Measurements from ENCODE around the gene FOSL2.
A peak's percentile ranks its signal among the peaks of the same experiment; 100 is the strongest.

FOSL2 gene

GRCh38 chr2:28449488-28450395 lies 57.1 kb downstream of the FOSL2 start:
- peak; percentile 68 to 71 (median 69) for DNase-seq (ENCODE audit: low read depth in 3 of 3)

DNA sequence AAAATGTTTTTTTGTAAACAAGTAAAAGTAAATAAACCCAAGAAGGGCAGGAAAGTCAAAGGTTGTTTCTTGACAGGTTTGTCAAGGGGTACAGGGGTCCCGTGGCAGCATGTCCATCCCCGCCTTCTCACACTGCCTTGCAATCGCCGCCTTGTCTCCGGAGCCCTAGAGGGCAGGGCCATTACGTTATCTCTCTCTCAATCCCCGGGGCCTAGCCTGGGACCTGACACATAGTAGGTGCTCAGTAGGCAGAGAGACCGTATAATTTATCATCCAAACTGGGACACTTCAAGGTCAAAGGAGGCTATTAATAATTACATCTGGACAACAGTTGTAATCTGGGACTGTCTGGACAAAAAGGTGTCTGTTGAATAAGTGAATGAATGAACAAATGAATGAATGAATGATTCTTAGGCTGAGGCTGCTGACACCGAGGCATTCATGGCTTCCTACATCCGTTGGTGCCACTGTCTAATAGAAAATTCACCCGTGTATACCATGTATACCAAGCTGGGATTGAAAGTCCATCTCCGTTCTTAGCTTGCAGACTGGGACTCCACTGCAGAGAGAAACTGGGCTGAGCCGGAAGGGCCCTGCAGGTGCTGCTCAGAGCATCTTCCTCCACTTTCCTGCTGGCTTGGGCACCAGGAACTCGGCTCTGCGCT lies 58.4 kb downstream of the FOSL2 start:
- no peak for DNase-seq (ENCODE audit: low read depth in 3 of 3)

- no peak for DNase-seq (ENCODE audit: low read depth in 3 of 3)
Observed at GRCh38 chr2:28451793-28452533, 59.3 kb downstream of the FOSL2 start.

- DNase-seq (ENCODE audit: low read depth in 3 of 3): peak; percentile 60 to 75 (median 75)
Observed at GRCh38 chr2:28452534-28453081, 60.0 kb downstream of the FOSL2 start.

DNA sequence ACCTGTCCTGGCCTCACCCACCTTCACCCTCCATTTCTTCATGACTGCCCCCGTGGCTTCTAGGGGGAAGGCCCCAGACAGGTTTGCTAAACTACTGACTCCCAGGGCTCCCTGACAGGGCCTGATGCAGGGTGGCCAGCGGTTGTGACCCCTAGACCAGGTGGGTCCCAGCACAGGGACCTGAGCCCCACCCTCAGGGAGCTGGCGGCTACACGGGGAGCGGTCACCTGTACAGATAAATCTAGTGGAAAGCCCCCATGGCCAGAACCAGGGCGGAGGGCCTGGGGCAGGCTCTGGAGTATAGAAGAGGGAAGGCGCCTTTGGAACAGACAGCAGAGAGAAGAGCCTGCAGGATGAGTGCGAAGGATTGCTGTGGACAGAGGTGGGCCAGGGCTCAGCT lies 60.7 kb downstream of the FOSL2 start:
- no peak for DNase-seq (ENCODE audit: low read depth in 3 of 3)

DNA sequence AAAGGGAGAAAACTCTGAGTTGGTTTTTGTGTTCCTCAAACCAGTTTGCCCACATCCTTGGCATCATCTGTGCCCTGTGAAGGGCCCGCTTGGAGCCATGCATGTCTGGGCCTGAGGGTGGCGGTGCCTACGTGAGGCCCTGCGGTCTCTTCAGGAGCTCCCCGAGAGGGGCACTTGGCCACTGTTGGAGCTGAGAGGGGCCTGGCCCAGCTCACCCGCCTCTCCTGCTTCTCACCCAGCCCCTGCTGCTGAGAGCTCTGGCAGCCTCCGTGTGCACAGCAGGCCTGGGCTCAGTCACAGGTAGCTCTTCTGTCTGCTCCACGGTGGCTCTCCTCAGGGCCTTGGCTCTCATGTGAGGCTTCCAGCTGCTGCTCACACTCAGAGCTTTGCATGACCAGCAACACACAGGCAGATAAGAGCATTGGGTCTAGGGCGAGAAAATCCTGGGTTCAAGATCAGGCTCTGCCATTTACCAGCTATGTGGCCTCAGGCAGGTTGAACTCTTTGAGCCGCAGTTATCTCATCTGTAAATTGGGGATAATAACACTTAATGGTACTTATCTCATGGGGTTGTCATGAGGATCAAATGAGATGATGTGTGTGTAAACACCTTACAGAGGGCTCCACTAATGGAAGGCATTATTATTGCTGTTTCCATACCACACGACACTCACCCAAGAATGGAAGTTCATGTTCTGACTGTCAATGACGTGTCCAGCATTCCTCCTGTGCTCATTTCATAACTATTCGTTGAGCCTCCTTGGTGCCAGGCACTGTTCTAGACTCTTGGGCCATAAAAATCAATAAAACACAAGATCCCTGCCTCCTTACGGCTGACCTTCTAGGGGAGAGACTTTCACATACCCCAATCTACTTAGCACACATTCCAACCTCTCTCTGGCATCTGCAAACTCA lies 61.6 kb downstream of the FOSL2 start:
- DNase-seq (ENCODE audit: low read depth in 3 of 3): no peak

DNA sequence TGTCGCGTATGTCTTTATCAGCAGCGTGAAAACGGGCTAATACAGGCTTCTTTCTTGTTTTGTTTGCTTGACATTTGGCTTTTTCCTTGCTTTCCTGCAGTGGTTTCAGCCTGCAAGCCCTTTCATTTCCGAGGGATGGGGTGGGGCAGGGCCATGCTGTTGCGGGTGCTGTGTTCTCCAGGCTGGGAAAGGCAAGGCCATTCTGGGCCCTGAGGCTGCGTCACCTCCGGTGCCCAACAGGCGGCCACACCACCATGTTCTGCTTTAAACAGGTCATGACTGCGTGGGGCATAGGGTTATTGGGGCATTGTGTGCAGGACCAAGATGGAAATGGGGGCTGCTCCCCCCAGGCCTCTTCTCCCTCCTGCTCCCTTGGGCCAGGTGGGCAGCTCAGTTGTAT lies 64.6 kb downstream of the FOSL2 start:
- DNase-seq (ENCODE audit: low read depth in 3 of 3): no peak

- DNase-seq (ENCODE audit: low read depth in 3 of 3): no peak
Observed at GRCh38 chr2:28461056-28461455, 68.4 kb downstream of the FOSL2 start.

GRCh38 chr2:28462122-28462521 lies 69.5 kb downstream of the FOSL2 start:
- no peak for DNase-seq (ENCODE audit: low read depth in 3 of 3)

- DNase-seq (ENCODE audit: low read depth in 3 of 3): no peak
Observed at GRCh38 chr2:28463211-28463816, 70.7 kb downstream of the FOSL2 start.

- no peak for DNase-seq (ENCODE audit: low read depth in 3 of 3)
Observed at GRCh38 chr2:28463893-28464292, 71.2 kb downstream of the FOSL2 start.

DNA sequence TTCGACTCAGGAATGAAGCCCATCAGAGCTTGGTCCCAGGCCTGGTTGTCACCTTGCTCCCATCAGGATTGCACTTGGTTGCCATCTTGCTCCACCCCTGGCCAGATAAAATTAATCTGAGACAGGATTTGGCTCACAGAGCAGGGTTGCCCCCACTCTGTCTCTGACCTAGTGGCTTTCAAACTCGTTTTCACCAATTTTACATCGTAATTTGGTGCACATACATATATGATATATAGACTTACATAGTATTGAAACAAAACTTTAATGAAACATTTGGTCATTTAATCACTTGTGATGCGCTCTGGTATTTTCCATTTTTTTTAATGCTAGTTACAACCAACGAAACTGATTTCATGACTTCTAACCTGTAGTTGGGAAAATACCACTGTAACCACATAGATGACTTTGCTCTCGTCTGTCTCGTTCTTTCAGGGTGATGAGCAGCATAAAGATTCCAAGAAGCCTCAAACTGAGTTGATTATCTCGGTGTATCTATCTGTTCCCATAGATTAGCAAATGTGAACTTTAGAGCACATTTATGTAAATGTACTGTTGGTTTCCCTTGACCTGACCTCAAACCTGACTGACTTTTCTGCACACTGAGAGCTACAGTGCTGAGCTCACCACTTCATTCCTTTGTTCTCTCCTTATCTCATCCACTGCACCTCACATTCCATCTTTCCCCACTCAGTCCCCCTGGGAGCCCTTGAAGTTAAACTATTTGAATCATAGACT lies 72.7 kb downstream of the FOSL2 start:
- no peak for DNase-seq (ENCODE audit: low read depth in 3 of 3)
